Measurements from ENCODE around the gene ZNF496.
"Not testable (repeated sequence)": the region's sequence is repeated elsewhere in the genome, so short reads cannot be mapped to it uniquely, and the experiment has no call there.

The ZNF496 gene

DNA sequence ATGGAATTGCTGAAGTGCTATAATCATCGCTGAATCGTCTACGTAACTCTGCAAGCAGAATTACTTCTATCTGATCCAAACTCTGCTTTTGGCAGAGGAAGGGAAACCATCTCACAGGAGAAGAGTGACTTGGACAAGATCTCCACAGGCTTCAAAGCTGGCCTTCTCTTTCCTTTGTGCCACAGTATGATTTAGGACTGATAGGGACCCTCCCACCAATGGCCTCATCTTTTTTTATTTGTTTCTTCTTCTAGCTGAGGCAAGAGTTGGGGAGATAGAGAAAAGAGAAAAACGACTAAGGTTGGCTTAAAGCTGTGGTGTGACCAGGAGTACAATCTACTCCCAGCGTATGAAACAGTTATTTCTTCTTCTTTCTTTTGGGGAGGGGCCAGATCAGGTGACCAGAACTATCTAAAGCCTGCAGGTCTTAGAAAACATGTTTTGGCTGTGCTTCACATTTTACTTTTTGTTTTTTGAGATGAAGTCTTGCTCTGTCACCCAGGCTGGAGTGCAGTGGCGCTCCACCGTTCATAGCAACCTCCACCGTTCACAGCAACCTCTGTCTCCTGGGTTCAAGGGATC, 35.0 kb downstream of the ZNF496 start:
- Mint-ChIP-seq H3K9me3 (no peaks in the 10 kb centered on the region), H3K36me3 (ENCODE audit: low read depth) (no peaks in the 10 kb centered on the region), H3K4me3 (no peak overlapping the region), H3K4me1 (ENCODE audit: low read depth) (peaks cover 5% of the 10 kb centered on the region), H3K27me3 (ENCODE audit: low read depth) (no peaks in the 10 kb centered on the region), H3K27ac (no peak overlapping the region)

GRCh38 chr1:247295746-247296145, 35.9 kb downstream of the ZNF496 start:
- Mint-ChIP-seq H3K4me3 (no peak overlapping the region), H3K27ac (no peak overlapping the region), H3K4me1 (ENCODE audit: low read depth) (peaks cover 5% of the 10 kb centered on the region)

GRCh38 chr1:247295274-247295684, 36.4 kb downstream of the ZNF496 start:
- Mint-ChIP-seq H3K9me3 (no peaks in the 10 kb centered on the region), H3K36me3 (ENCODE audit: low read depth) (no peaks in the 10 kb centered on the region), H3K27ac (no peak overlapping the region), H3K27me3 (ENCODE audit: low read depth) (no peaks in the 10 kb centered on the region), H3K4me1 (ENCODE audit: low read depth) (peaks cover 5% of the 10 kb centered on the region), H3K4me3 (no peak overlapping the region)

More at GRCh38 chr1:247295746-247296145, 35.9 kb downstream of the ZNF496 start:
- Mint-ChIP-seq H3K36me3 (ENCODE audit: low read depth) (no peaks in the 10 kb centered on the region), H3K27me3 (ENCODE audit: low read depth) (no peaks in the 10 kb centered on the region), H3K9me3 (no peaks in the 10 kb centered on the region)

DNA sequence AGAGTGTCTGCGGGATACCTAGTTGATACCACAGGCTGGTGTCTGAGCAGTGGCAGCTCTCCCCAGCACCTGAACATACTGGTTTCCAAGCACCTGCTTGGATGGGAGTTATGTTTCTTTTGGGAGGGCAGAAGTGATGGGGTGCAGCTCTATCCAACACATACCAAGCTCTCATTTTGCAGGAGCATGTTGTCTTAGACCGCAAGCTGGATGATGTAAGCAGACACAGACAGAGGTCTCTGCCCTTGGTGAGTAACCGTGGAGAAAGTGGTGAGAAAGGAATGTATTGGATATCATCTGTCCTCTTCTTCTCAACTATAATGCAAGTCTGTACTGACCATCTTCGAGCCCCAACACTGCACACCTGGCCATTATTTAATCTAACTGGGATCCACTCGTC, 37.4 kb downstream of the ZNF496 start:
- Mint-ChIP-seq H3K27me3 (ENCODE audit: low read depth) (no peaks in the 10 kb centered on the region), H3K9me3 (peaks cover 3% of the 10 kb centered on the region), H3K4me3 (no peak overlapping the region), H3K36me3 (ENCODE audit: low read depth) (no peaks in the 10 kb centered on the region), H3K4me1 (ENCODE audit: low read depth) (peaks cover 5% of the 10 kb centered on the region), H3K27ac (no peak overlapping the region)

DNA sequence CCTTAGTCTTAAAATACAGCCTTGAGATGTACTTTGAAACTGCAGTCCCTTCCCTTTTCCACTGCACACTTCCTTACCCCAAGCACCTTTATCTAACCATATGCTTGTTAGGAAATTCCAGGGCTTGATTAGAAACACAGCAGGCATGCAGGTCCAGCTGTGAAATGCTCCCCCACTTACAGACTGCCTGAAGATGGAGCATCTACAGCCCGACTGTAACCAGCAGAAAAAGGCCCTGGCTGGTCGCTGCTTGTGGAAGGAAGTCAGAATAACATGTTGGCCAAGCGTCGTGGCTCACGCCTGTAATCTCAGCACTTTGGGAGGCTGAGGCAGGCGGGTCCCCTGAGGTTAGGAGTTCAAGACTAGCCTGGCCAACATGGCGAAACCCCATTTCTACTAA, 38.6 kb downstream of the ZNF496 start:
- Mint-ChIP-seq H3K4me3 (no peak overlapping the region), H3K27me3 (ENCODE audit: low read depth) (no peaks in the 10 kb centered on the region), H3K36me3 (ENCODE audit: low read depth) (no peaks in the 10 kb centered on the region), H3K4me1 (ENCODE audit: low read depth) (peaks cover 5% of the 10 kb centered on the region), H3K27ac (no peak overlapping the region), H3K9me3 (peaks cover 12% of the 10 kb centered on the region)

- no peaks in the 10 kb centered on the region for H3K36me3 Mint-ChIP-seq (ENCODE audit: low read depth)
- no peak overlapping the region for H3K27ac Mint-ChIP-seq
- H3K9me3 Mint-ChIP-seq, result peaks cover 23% of the 10 kb centered on the region
- H3K4me3 Mint-ChIP-seq, result no peak overlapping the region
- H3K4me1 Mint-ChIP-seq (ENCODE audit: low read depth), result peaks cover 3% of the 10 kb centered on the region
- no peaks in the 10 kb centered on the region for H3K27me3 Mint-ChIP-seq (ENCODE audit: low read depth)
Measured at GRCh38 chr1:247291833-247292561, 39.7 kb downstream of the ZNF496 start.

- H3K4me3 Mint-ChIP-seq, result no peak overlapping the region
- no peaks in the 10 kb centered on the region for H3K27me3 Mint-ChIP-seq (ENCODE audit: low read depth)
- H3K27ac Mint-ChIP-seq, result no peak overlapping the region
- H3K9me3 Mint-ChIP-seq, result peaks cover 29% of the 10 kb centered on the region
- peaks cover 3% of the 10 kb centered on the region for H3K4me1 Mint-ChIP-seq (ENCODE audit: low read depth)
- H3K36me3 Mint-ChIP-seq (ENCODE audit: low read depth), result no peaks in the 10 kb centered on the region
Measured at GRCh38 chr1:247291161-247291560, 40.5 kb downstream of the ZNF496 start.

DNA sequence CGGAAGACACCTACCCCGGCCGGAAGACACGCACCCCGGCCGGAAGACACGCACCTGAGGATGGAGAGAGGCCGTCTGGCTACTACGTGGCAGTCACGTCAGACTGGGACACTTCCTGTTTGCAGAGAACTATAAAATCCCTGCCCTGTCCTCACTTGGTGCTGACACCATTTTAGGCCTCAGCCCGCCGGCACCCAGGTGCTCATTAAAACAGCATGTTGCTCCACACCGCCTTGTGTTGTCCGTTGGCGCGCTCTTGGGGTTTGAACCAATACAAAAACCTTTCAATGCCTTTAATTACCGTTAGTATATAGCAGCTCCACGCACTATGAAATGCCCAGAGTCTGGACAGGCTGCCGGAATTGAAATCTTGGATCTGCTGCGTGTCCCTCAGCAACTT, 41.1 kb downstream of the ZNF496 start:
- H3K4me3 Mint-ChIP-seq, result no peak overlapping the region

GRCh38 chr1:247289274-247289892, 42.3 kb downstream of the ZNF496 start:
- H3K36me3 Mint-ChIP-seq (ENCODE audit: low read depth); H3K4me1 Mint-ChIP-seq (ENCODE audit: low read depth): not testable (repeated sequence)

More for the DNA sequence above, 41.1 kb downstream of the ZNF496 start:
- Mint-ChIP-seq H3K27me3 (ENCODE audit: low read depth) (no peaks in the 10 kb centered on the region), H3K9me3 (peaks cover 33% of the 10 kb centered on the region), H3K27ac (no peak overlapping the region), H3K36me3 (ENCODE audit: low read depth) (peaks cover 1% of the 10 kb centered on the region), H3K4me1 (ENCODE audit: low read depth) (peaks cover 3% of the 10 kb centered on the region)

GRCh38 chr1:247288341-247288740, 43.3 kb downstream of the ZNF496 start:
- H3K4me3 Mint-ChIP-seq, result no peak overlapping the region
- H3K27ac Mint-ChIP-seq, result no peak overlapping the region
- peaks cover 33% of the 10 kb centered on the region for H3K9me3 Mint-ChIP-seq
- peaks cover 1% of the 10 kb centered on the region for H3K36me3 Mint-ChIP-seq (ENCODE audit: low read depth)
- H3K4me1 Mint-ChIP-seq (ENCODE audit: low read depth), result peaks cover 3% of the 10 kb centered on the region
- H3K27me3 Mint-ChIP-seq (ENCODE audit: low read depth), result no peaks in the 10 kb centered on the region

More at GRCh38 chr1:247289274-247289892, 42.3 kb downstream of the ZNF496 start:
- H3K4me3 Mint-ChIP-seq; H3K27me3 Mint-ChIP-seq (ENCODE audit: low read depth); H3K27ac Mint-ChIP-seq: not testable (repeated sequence)
- H3K9me3 Mint-ChIP-seq, result peaks cover 33% of the 10 kb centered on the region

DNA sequence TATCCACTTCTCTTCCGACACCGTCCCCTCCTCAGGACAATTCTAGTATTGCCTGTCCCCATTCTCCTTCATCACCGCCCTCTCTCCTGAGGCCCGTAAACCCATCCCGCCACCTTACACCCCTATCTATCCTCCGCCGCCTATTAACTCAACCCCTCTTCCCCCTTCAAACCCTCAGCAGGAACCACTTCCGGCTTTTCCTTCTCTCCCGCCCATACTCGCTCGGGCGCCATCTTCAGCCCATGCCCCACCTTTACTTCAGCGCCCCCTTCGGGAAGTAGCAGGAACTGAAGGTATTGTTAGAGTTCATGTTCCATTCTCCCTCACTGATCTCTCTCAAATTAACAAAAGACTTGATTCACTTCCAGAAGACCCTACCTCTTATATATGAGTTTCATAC, 44.2 kb downstream of the ZNF496 start:
- Mint-ChIP-seq H3K27me3 (ENCODE audit: low read depth) (no peaks in the 10 kb centered on the region), H3K9me3 (peaks cover 33% of the 10 kb centered on the region), H3K36me3 (ENCODE audit: low read depth) (peaks cover 1% of the 10 kb centered on the region), H3K4me3 (no peak overlapping the region), H3K27ac (no peak overlapping the region), H3K4me1 (ENCODE audit: low read depth) (peaks cover 3% of the 10 kb centered on the region)

DNA sequence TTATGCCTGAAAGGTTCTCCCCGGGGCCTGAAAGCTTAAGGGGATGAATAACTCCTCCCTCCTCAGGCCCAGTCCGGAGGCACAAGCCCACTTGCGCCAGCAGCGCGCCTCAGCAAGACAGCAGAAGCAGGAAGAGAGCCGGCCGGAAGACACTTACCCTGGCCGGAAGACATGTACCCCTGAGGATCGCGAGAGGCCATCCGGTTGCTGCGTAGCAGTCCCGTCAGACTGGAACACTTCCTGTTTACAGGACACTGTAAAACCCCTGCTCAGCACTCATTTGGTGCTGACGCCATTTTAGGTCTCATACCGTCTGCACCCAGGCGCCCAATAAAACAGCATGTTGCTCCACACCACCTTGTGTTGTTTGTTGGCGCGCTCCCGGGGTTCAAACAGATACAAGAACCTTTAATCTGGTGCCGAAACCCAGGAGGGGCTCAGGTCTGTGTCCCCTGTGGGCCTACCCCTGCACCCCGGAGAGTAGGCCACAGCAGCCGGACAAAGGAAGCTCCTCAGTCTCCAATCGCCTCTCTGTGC, 45.5 kb downstream of the ZNF496 start:
- Mint-ChIP-seq H3K9me3 (peaks cover 33% of the 10 kb centered on the region), H3K4me3 (no peak overlapping the region), H3K36me3 (ENCODE audit: low read depth) (peaks cover 1% of the 10 kb centered on the region), H3K27me3 (ENCODE audit: low read depth) (no peaks in the 10 kb centered on the region), H3K27ac (no peak overlapping the region), H3K4me1 (ENCODE audit: low read depth) (no peaks in the 10 kb centered on the region)

- Mint-ChIP-seq H3K36me3 (ENCODE audit: low read depth) (peaks cover 1% of the 10 kb centered on the region), H3K4me1 (ENCODE audit: low read depth) (no peaks in the 10 kb centered on the region), H3K27me3 (ENCODE audit: low read depth) (no peaks in the 10 kb centered on the region), H3K27ac (no peak overlapping the region), H3K9me3 (peaks cover 11% of the 10 kb centered on the region), H3K4me3 (no peak overlapping the region)
Measured at GRCh38 chr1:247281001-247281574, 50.6 kb downstream of the ZNF496 start.

DNA sequence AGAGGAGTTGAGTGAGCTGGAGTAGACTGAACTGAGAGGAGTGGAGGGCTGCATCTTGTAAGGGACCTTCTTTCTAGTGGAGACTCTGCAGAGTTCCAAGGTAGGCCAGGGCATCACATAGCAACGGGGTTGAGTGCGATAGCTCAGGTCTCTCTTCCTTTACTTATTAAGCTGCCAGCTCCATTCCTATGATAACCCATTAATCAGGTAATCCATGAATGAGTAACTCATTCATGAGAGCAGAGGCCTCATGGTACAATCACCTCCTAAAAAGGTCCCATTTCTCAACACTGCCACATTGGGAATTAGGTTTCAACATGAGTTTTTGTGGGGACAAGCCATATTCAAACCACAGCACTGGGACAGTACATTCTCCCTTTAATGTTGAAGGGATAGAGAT, 54.5 kb downstream of the ZNF496 start:
- Mint-ChIP-seq H3K4me1 (ENCODE audit: low read depth) (no peaks in the 10 kb centered on the region), H3K36me3 (ENCODE audit: low read depth) (no peaks in the 10 kb centered on the region), H3K27me3 (ENCODE audit: low read depth) (no peaks in the 10 kb centered on the region), H3K9me3 (peaks cover 12% of the 10 kb centered on the region), H3K27ac (no peak overlapping the region), H3K4me3 (no peak overlapping the region)

All from T-helper 1 cell treated with Interleukin-12 subunit alpha and Interleukin-12 subunit beta and Interleukin-4 antibody, amounts not matched to agents 30 μg/mL and 1 μg/mL, for 36 hours (primary cell).